ENCODE measurements around the gene PDS5B. TPM values are rescaled to one million over a fixed set of nuclear protein-coding genes. Genes with fewer than 3 reads are reported as not detected.
A peak's percentile ranks its signal among the peaks of the same experiment; 100 is the strongest.

Gene PDS5B
- total and polyA plus RNA-seq, 9 of the 15 experiments (the other 6 are each of a cell fraction or from before 2014, with no cell fraction given) = 6.2 to 23.7 (median 13.1) TPM

DNA sequence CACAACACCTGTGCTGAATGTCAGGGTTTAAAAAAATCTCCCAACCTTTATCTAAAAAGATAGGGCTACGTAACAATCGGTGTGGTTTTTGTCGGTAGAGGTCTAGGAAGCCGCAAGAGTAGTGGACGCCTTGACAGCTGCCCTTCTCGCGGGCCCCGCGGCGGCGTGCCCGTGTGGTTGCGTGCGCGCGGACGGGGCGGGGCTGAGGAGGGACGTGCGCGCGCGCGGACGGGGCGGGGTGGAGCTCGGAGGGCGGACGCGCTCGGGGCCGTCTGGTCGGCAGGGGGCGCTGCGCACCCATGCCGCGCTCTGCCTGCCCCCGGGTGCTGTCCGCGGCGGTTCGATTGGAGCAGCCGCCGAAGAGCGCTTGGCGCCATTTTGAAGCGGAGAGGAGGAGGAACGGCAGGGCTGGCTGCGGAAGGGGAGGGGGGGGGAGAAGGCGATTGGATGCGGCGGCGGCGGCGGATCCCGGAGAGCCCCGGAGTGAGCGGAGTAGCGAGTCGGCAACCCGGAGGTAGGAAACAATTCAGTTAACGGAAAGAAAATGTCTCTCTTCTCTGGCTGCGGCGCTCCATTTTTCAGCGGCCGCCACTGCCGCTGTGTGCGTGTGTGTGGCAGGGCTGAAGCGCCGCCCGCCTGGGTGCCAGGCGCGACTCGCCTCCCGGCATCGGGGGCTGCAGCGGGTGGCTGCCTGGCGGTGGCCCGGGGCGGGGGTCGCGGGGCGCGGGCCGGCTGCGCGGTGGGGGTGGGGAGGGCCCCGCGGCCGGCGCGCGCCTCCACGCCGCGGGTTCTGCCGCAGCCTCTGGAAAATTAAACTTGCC lies at the start of gene PDS5B (continued):
- TF ChIP-seq RBFOX2 (IDR thresholded peaks at IDR 0.05; ENCODE audit: low read depth, low read length) (peak; percentile 81), ZNF175 (CRISPR knock-in tag; IDR thresholded peaks at IDR 0.05; ENCODE audit: low read depth) (0 out of 2 replicates have a peak, but pooled peaks have one; percentile 42), SP2 (IDR thresholded peaks at IDR 0.05; ENCODE audit: extremely low read depth, low read depth, low read length, poor library complexity, severe bottlenecking) (no peak), ZNF584 (CRISPR knock-in tag; IDR thresholded peaks at IDR 0.05; ENCODE audit: low read depth) (no peak; the same call in 1 of the 2 replicates), EGR1 (conservative IDR thresholded peaks at IDR 0.05) (0 out of 2 replicates have a peak, but pooled peaks have one; percentile 17), ATF1 (CRISPR knock-in tag; IDR thresholded peaks at IDR 0.05) (no peak), ATF1 (tag; IDR thresholded peaks at IDR 0.05) (peak; percentile 30; the same call in 1 of the 2 replicates), ZKSCAN3 (CRISPR knock-in tag; IDR thresholded peaks at IDR 0.05) (no peak), FOXA1 (IDR thresholded peaks at IDR 0.05; ENCODE audit: borderline replicate concordance) (no peak), NFXL1 (CRISPR knock-in tag; IDR thresholded peaks at IDR 0.05) (no peak), TGIF2 (CRISPR knock-in tag; IDR thresholded peaks at IDR 0.05) (no peak), JUN (IDR thresholded peaks at IDR 0.05; ENCODE audit: borderline replicate concordance, low read depth, low read length) (no peak), JUN (CRISPR knock-in tag; IDR thresholded peaks at IDR 0.05; ENCODE audit: borderline replicate concordance) (no peak), MAFK (IDR thresholded peaks at IDR 0.05; ENCODE audit: low read length) (no peak), POLR2B (IDR thresholded peaks at IDR 0.05; ENCODE audit: low read depth, partially characterized antibody) (no peak), MAZ (CRISPR knock-in tag; conservative IDR thresholded peaks at IDR 0.05 in 1 of 2, IDR thresholded peaks at IDR 0.05 in 1 of 2) (peak; percentile 75 to 91), MTA3 (IDR thresholded peaks at IDR 0.05; ENCODE audit: borderline replicate concordance) (peak; percentile 33; the same call in 1 of the 2 replicates)
- TF ChIP-seq, protein P1, sequence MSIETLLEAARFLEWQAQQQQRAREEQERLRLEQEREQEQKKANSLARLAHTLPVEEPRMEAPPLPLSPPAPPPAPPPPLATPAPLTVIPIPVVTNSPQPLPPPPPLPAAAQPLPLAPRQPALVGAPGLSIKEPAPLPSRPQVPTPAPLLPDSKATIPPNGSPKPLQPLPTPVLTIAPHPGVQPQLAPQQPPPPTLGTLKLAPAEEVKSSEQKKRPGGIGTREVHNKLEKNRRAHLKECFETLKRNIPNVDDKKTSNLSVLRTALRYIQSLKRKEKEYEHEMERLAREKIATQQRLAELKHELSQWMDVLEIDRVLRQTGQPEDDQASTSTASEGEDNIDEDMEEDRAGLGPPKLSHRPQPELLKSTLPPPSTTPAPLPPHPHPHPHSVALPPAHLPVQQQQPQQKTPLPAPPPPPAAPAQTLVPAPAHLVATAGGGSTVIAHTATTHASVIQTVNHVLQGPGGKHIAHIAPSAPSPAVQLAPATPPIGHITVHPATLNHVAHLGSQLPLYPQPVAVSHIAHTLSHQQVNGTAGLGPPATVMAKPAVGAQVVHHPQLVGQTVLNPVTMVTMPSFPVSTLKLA (conservative IDR thresholded peaks at IDR 0.05) = peak in 1 of 2 experiments; percentile 38; a peak in 1 of 4 replicates
- TF ChIP-seq, protein P2, sequence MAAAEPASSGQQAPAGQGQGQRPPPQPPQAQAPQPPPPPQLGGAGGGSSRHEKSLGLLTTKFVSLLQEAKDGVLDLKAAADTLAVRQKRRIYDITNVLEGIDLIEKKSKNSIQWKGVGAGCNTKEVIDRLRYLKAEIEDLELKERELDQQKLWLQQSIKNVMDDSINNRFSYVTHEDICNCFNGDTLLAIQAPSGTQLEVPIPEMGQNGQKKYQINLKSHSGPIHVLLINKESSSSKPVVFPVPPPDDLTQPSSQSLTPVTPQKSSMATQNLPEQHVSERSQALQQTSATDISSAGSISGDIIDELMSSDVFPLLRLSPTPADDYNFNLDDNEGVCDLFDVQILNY (CRISPR knock-in tag; IDR thresholded peaks at IDR 0.05) = no peak
- TF ChIP-seq, protein P3, sequence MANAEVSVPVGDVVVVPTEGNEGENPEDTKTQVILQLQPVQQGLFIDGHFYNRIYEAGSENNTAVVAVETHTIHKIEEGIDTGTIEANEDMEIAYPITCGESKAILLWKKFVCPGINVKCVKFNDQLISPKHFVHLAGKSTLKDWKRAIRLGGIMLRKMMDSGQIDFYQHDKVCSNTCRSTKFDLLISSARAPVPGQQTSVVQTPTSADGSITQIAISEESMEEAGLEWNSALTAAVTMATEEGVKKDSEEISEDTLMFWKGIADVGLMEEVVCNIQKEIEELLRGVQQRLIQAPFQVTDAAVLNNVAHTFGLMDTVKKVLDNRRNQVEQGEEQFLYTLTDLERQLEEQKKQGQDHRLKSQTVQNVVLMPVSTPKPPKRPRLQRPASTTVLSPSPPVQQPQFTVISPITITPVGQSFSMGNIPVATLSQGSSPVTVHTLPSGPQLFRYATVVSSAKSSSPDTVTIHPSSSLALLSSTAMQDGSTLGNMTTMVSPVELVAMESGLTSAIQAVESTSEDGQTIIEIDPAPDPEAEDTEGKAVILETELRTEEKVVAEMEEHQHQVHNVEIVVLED (CRISPR knock-in tag; IDR thresholded peaks at IDR 0.05) = peak; percentile 92
- TF ChIP-seq, protein P4, sequence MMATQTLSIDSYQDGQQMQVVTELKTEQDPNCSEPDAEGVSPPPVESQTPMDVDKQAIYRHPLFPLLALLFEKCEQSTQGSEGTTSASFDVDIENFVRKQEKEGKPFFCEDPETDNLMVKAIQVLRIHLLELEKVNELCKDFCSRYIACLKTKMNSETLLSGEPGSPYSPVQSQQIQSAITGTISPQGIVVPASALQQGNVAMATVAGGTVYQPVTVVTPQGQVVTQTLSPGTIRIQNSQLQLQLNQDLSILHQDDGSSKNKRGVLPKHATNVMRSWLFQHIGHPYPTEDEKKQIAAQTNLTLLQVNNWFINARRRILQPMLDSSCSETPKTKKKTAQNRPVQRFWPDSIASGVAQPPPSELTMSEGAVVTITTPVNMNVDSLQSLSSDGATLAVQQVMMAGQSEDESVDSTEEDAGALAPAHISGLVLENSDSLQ (IDR thresholded peaks at IDR 0.05) = peak; percentile 25; the same call in 1 of the 2 replicates
- TF ChIP-seq, protein P5, sequence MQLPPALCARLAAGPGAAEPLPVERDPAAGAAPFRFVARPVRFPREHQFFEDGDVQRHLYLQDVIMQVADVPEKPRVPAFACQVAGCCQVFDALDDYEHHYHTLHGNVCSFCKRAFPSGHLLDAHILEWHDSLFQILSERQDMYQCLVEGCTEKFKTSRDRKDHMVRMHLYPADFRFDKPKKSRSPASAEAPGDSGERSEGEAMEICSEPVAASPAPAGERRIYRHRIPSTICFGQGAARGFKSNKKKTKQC (CRISPR knock-in tag; IDR thresholded peaks at IDR 0.05) = no peak
